Measurements from ENCODE around the gene SLC7A4.
"Not testable (repeated sequence)": the region's sequence is repeated elsewhere in the genome, so short reads cannot be mapped to it uniquely, and the experiment has no call there.

GRCh38 chr22:21039158-21039557 is 6.8 kb upstream of the SLC7A4 start:
- TF ChIP-seq EP300, POLR2AphosphoS5, POLR2A (IDR thresholded peaks at IDR 0.05): not testable (repeated sequence)
- TF ChIP-seq, protein P1, sequence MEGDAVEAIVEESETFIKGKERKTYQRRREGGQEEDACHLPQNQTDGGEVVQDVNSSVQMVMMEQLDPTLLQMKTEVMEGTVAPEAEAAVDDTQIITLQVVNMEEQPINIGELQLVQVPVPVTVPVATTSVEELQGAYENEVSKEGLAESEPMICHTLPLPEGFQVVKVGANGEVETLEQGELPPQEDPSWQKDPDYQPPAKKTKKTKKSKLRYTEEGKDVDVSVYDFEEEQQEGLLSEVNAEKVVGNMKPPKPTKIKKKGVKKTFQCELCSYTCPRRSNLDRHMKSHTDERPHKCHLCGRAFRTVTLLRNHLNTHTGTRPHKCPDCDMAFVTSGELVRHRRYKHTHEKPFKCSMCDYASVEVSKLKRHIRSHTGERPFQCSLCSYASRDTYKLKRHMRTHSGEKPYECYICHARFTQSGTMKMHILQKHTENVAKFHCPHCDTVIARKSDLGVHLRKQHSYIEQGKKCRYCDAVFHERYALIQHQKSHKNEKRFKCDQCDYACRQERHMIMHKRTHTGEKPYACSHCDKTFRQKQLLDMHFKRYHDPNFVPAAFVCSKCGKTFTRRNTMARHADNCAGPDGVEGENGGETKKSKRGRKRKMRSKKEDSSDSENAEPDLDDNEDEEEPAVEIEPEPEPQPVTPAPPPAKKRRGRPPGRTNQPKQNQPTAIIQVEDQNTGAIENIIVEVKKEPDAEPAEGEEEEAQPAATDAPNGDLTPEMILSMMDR (IDR thresholded peaks at IDR 0.05): not testable (repeated sequence)

All from gastroesophageal sphincter (tissue), 3 donors.